Head of caudate nucleus (tissue), 42 donors: ENCODE measurements around the gene WDR45.
"Not testable (repeated sequence)": the region's sequence is repeated elsewhere in the genome, so short reads cannot be mapped to it uniquely, and the experiment has no call there.

Source experiments
- DNase-seq, 42 donors: peaks; one replicate each; pipeline versions ENCODE4 v3.0.0 to v3.0.0-alpha.2; 2020 to 2021; ENCODE audit warnings: mixed read lengths in 7 of 42
- intact Hi-C: fragments of 100-400 bp; cut with DNase I; formaldehyde crosslinking; loops from one replicate; pipeline ENCODE4 v1.15.0; 2022

The WDR45 gene

DNA sequence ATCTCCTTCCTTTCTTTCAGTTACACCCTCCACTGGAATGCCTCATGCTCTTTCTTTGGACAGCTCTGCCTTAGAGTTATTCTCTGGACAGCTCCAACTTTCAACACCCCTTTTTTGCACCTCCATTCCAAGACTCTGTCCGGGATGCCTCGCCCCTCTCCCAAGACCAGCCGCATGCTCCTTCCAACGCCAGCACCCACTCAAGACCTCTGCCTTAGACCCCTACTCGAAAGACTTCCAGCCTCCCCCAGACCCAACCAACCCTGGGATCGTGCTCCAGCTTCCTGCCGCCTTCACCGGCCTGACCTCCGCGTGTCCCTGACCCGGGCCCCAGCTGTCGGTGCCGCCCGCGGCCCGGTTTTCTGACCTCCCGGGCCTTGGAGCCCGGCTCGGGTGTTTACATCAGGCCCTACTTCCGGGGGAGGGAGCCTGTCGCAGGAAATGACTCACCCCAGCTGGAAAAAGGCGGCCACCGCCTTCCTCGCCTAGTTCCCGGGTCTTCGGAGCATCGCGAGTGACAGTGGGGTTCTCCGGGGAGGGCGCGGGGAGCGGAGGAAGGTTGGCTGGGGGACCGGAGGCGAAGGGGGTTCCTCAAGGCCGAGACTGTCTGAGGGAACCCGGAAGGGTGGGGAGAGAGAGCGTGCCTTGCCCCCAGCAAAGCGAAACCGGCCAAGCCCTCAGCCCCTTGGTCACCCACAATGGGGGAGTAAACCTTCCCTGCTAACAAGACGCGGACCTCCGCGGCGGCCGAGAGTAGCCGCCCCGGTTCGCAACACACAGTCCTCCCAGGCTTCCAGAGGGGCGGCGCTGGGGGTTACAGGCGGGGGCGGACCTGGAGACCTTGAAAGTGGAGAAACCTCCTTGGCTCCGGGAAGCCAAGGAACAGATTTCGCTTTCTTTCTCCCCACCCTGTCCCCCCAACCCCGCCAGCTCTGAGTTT, at the start of gene WDR45:
WDR45 (minus strand) TSS at position 399 of the 940 bp plus-strand sequence. CDS start 1,792 bp downstream, outside the sequence.
- DNase-seq, result peak; percentile 57 to 89 (median 78)
- intact Hi-C loops, result no loop called here

DNA sequence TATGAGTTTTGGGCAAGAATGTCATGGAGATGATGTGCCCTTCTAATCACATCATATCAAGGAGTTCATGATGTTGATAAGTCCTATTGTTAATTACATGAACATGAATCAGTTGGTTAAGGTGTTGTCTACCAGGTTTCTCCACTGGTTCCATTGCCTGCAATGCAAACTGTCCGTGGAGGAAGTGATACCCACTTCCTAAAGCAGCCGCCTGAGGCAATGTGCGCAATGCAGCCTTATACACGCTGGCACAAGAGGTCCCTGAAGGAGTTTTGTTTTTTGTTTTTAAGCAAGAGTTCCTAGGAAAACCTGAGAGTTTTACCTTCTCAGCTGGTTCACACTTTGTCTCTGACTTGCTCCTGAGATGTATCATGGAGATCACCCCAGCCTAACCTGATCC, 49.7 kb upstream of the WDR45 start:
- DNase-seq, result no peak

DNA sequence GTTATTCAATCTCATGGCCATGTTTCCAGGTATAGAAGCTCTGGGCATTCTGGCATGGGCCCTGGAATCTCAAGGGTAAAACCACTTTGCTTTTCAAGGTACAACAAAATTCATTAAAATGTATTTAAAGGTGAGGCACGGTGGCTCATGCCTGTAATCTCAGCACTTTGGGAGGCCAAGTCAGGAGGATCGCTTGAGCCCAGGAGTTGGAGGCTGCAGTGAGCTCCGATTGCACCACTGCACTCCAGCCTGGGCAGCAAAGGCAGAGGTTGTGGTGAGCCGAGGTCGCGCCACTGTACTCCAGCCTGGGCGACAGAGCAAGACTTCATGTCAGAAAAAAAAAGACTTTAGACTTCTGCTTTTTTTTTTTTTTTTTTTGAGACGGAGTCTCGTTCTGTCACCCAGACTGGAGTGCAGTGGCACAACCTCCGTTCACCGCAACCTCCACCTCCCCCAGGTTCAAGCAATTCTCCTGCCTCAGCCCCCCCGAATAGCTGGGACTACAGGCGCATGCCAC, 48.1 kb upstream of the WDR45 start:
- DNase-seq, intact Hi-C loops: not testable (repeated sequence)

More for the DNA sequence above, 49.7 kb upstream of the WDR45 start:
- intact Hi-C loops, result no loop called here

DNA sequence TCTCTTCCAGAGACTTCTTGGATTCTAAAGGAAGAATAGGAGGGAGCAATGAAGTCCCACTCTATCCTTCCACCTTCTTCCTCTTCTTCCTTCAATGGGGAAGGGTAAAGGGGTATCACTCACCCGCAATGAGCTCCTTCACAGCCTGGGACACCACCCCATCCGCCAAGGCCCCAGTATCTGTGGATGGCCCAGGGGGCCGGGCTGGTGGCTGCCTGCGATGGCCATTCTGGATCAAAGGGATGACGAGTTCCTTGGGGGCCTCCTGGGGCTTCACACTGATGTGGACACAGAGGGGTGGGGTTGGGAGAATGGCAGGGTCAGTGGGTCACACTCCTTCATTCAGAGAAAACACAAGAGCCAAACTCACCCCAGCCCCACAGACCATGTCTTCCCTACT, 42.8 kb upstream of the WDR45 start:
- intact Hi-C loops, result no loop called here
- DNase-seq, result no peak

DNA sequence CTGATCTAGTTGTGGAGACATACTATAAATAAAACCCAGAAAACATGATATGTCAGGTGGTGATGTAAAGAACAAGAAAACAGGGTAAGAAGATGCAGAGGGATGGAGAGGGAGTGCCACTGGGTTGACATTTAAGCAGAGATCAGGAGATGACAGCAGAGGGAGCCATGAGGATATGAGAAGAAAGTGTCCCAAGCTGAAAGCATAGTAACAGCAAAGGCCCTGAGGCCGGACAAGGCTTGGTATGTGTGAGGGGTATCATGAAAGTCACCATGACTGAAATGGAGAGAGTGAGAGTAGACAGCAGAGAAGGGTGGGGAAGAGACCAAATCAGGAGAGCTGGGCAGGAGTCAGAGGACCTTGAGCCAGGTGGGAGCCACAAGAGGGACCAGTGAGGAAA, 40.4 kb upstream of the WDR45 start:
- DNase-seq, result no peak
- intact Hi-C loops, result no loop called here

DNA sequence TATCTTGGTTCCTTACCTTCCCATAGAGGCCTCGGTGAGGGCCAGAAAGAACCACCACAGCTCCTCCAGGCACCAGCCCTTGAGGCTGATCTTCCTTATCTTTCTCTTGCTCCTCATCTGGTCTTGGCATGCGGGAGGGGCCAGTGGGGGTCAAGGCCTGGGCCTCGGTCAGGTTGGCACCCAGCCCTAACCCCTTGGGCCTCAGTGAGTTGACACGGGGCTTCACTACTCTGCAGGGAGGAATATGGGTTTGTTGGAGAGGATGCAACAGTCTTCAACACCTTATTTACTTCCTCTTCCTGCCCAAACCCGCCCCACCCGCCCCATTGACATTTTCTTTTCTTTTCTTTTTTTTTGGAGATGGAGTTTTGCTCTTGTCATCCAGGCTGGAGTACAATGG, 37.9 kb upstream of the WDR45 start:
- intact Hi-C loops, result no loop called here
- no peak for DNase-seq

DNA sequence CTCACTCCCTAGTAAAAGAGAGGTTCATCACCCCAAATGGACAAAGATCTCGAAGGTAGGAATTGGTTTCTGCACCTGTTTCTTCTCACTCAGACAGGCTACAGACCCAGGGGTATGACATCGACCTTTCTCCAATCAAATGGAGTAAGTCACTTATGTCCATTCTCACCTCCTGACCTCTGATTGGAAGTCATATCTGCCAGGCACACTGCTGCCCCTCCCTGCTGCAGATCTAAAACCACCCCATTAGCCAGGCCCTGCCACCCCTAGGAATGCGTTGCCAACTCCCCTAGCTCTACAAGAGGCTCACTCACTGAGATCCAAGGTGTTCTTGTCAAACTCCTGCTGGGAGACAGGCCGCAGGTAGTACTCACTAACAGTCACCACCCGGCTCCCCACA, 37.0 kb upstream of the WDR45 start:
- DNase-seq, result no peak
- intact Hi-C loops, result no loop called here

DNA sequence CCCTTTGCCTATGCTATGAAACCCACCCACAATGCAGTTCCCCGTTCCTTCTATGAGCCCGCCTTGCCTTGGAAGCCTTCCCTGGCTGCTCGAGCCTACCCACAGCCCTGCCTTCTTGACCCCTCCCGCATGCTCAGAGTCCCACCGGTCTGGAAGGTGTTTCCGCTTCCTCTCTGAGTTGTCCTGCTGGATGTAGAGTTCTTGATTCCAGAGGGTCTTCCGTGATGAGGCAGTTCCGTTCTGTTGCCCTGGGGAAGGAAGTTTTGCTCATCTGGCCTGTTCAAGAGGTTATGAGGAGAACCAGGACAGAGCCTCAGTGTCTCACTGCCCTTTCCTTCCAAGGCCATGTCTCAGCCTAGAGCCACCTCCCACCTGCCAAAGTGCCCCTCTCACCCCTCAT, 36.4 kb upstream of the WDR45 start:
- no peak for DNase-seq
- intact Hi-C loops, result no loop called here

DNA sequence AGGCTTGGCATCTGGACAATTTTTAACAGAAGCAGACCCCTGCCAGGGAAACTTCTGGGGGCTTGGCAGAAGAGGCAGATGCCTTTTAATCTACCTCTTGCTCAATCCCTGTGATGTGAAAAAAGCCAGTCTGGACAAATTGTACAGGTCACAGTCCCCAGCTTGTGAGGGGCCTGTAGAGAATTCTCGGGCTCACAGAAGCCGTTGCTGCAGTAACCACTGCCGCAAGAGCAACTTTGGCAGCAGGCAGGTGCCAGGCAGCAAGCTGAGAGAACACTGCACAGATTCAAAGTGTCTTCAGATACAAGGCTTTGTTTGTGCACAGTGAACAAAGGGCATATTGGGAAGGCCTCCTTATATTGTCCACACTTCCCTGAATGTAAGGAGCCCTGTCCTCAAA, 32.1 kb upstream of the WDR45 start:
- peak in 41 of 42 donors; percentile 16 to 80 (median 59) for DNase-seq
- intact Hi-C loops, result no loop called here

DNA sequence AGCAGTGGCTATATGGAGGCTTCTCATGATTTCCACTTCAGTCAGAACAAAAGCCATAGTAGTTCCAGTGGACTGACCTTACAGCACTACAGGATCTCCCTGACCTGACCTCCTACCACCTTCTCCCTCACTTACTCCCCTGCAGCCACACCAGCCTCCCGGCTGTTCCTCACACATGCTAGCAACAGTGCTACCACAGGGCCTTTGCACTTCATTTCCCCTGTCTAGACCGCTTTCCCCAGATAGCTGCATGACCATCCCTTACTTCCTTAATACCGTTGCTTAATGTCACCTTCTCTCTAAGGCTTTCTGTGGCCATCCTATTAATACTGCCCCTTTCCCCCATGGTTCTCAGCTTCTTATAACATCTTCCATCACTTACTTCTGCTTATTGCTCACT, 30.7 kb upstream of the WDR45 start:
- intact Hi-C loops, result no loop called here
- DNase-seq, result no peak

DNA sequence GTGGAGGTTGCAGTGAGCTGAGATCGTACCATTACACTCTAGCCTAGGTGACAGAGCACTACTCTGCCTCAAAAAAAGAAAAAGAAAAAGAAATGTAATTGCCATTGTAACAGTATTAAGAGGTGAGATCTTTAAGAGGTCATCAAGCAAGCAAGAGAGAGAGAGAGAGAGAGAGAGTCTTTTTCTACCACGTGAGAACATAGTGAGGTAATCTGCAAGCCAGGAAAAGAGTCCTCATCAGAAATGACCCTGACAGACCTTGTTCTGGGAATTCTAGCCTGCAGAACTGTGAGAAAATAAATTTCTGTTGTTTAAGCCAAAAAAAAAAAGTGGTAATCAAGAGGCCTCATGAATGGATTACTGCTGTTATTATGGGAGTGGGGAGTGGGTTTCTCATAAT, 29.0 kb upstream of the WDR45 start:
- intact Hi-C loops, result no loop called here
- DNase-seq, result no peak

DNA sequence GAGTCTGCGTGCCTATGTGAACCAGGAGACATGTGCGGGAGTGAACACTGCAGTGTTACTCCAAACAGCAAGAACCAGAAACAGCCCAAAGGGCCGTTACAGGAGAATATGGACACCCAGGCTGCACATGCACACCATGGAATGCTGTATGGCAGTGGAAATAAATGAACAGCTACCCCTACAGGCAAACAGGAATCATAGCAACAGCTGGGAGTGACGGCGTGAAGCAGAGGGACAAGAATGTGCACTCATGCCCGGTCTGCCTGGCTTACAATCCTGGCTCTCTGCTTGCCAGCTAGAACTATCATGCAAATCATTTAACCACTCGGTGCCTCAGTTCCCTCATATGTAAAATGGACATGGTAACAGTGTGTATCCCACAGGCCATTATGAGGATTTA, 27.2 kb upstream of the WDR45 start:
- DNase-seq, result peak in 31 of 42 donors; percentile 1 to 59 (median 32)
- intact Hi-C loops, result no loop called here

DNA sequence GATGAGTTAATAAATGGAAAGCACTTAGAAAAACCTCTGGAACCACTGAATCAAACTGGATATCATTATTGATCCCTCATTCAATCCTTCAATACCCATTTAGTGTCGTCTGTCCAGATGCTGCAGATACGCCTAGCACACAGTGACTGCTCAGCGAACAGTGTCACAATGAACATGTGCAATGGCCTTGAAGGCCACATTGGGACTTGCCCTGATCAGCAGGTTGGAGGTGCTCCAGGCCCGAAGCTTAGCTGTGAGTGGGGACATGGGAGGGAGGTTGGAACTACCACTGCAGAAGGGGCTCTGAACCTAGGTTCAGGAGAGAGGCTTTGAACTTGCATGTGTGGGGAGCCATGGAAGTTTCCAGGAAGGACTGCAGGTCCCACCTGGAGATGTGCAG, 26.6 kb upstream of the WDR45 start:
- DNase-seq, result no peak
- intact Hi-C loops, result no loop called here

DNA sequence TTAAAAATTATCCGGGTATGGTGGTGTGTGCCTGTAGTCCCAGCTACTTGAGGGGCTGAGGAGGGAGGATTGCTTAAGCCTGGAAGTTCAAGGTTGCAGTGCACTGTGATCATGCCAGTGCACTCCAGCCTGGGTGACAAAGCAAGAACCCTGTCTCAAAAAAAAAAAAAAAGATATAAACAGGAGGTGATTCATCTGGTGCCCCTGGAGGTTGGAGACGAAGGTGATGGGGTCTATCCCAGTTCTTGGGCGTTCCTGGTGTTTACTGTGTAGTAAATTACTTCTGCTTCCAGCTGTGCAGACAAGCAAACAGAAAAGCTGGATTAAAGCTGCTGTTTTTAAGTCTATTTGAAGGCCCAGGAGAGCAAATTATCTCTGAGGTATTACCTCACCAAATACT, 23.9 kb upstream of the WDR45 start:
- intact Hi-C loops, result no loop called here
- DNase-seq, result no peak

DNA sequence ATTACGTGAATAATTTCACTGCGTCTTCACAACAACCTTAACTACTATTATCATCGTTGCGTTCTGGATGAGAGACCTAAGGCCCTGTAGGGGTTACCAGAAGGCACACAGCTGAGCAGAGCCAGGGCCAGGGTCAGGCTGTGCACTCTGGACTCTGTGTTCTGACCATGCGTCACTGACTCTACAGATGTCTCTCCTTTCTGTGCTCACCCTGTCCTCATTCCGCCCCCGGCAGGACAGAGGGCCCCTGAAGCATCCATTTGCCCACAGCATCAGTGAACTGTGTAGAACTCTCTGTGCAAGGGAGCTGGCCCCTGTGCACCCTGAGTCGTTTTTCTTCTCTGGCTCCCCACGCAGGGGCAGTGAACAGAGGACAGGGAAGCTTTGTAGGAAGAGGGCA, 22.5 kb upstream of the WDR45 start:
- intact Hi-C loops, result no loop called here
- no peak for DNase-seq

DNA sequence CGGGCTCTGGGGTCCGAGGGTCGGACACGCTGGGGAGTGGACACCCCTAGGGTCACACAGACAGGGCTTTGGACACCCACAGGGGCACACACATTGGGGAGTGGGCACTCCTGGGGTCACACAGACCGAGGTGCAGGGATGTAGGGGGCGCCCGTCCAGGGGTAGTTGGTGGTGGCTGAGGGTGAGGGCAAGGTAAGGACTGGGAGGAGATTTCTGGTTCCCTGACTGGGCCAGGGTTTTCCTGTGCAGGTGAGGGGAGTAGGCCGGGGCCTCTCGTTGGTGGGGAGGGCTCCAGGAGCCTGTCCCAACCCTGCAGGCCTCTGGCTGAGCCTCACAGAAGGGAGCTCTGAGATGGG, 21.9 kb upstream of the WDR45 start:
- no peak for DNase-seq
- intact Hi-C loops, result no loop called here

DNA sequence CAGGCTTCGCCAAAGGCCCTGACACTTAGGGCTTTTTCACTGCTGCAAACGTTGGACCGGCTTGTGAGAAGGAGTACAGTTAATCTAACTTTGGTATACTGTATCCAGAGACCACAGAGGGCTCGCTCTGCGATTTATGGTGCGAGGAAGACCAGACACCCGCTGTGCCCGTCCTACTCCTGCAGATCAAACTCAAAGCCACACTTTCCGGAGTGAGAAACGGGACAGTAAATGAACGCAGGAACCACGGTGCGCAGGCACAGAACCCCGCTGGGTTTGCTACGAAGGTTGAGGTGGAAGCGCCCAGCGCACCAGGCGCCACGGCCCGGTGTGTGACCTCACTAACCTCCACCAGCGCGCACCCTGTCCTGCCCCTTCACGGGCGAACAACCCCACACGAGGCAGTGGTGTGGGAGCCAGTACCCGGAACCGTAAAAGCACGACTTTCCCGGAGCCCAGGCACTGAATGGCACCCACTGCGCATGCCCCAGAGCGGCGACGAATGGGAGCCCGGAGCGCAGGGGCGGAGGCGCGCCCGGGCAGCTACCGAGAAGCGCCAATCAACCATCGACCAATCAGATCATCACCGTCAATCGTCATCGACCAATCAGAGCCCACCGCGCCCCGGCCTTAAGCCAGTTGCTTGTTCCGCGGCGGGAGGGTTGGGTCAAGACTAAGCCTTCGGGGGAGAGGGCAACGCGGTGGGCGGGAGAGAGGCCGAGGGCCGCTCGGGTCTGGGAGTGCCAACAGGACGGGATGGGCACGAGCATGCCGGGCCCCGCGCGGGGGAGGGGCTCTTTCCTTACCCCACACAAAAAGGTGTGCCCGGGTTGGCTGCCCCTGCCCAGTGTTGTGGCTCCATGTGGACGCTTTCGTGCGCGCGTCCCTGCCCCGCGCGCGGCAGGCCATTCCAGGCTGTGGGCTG, 21.3 kb upstream of the WDR45 start:
- peak; percentile 80 to 96 (median 91) for DNase-seq
- intact Hi-C loops, result no loop called here

DNA sequence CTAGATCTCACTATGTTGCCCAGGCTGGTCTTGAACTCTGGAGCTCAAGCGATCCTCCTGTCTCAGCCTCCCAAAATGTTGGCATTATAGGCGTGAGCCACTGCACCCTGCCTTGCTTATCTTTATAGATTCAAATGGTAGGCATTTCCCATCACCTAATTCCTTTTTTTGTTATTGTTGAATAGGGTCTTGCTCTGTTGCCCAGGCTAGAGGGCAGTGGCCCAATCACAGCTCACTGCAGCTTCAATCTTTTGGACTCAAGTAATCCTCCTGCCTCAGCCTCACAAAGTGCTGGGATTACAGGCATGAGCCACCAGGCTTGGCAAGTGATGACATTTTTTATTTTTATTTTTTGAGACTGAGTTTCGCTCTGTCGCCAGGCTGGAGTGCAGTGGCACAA, 16.7 kb upstream of the WDR45 start:
- intact Hi-C loops, result no loop called here
- no peak for DNase-seq

DNA sequence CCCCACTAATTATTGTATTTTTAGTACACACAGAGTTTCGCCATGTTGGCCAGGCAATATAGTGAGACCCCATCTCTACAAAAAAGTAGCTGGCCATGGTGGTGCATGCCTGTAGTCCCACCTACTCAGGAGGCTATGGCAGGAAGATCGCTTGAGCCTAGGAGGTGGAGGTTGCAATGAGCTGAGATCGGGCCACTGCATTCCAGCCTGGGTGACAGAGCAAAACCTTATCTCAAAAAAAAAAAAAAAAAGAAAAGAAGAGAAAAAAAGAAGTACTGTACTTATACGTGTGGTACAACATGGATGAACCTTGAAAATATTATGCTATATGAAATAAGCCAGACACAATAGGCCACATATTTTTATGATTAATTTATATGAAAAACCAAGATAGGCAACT, 9.9 kb upstream of the WDR45 start:
- no peak for DNase-seq
- intact Hi-C loops, result no loop called here

DNA sequence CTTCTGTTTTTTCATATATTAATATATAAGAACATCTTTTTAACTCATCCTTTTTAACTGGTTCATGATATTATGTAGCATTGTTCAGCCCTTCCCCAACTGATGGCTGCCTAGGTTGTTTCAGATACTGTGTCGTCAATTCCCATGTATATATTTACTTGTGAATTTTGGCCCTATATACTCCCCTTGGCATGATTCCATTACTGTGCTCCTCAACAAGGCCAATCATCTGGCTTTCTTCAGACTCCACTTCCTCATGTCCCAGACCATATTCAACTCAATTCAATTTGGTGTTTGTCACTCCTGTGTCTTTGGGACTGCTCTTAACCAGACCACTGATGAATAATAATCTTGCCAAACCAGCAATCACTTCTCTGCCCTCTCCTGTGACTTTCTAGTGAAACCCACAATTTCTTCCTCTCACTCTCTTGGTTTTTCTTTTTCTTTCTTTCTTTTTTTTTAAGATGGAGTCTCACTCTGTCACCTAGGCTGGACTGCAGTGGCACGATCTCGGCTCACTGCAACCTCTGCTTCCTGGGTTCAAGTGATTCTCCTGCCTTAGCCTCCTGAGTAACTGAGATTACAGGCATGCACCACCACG, 2.7 kb upstream of the WDR45 start:
- DNase-seq, result no peak
- intact Hi-C loops, result no loop called here
